Smooth muscle cell (in vitro differentiated cells): ENCODE data around the gene ANKRD24. TPM values are rescaled to one million over a fixed set of nuclear protein-coding genes. Genes with fewer than 3 reads are reported as not detected.
"Not testable (repeated sequence)": the region's sequence is repeated elsewhere in the genome, so short reads cannot be mapped to it uniquely, and the experiment has no call there.

ENCODE experiments used
- DNase-seq: peaks from one replicate; lab custom pipeline; 2025; ENCODE audit not compliant: unreplicated experiment; lab: John Stamatoyannopoulos, UW
- H2AFZ ChIP-seq: fragments of 200-600 bp; sonication (generic); 2 replicates; pipeline ENCODE4 v1.6.0; 2016; ENCODE audit warnings: antibody characterized with exemption, low read depth, mild to moderate bottlenecking
- H3F3A ChIP-seq: fragments of 200-600 bp; sonication (generic); 2 replicates; pipeline ENCODE4 v1.6.0; 2017; ENCODE audit warnings: antibody characterized with exemption, low read depth
- H3K27ac ChIP-seq: fragments of 200-600 bp; sonication (generic); 2 replicates; pipeline ENCODE4 v1.5.1; 2016; ENCODE audit warnings: low read depth, mild to moderate bottlenecking
- H3K27me3 ChIP-seq: fragments of 200-600 bp; sonication (generic); 2 replicates; pipeline ENCODE4 v1.6.1; 2016; ENCODE audit warnings: low read depth, mild to moderate bottlenecking
- H3K36me3 ChIP-seq: fragments of 200-600 bp; sonication (generic); 2 replicates; pipeline ENCODE4 v1.5.1; 2016; ENCODE audit warnings: low read depth
- H3K4me1 ChIP-seq: fragments of 200-600 bp; sonication (generic); 2 replicates; pipeline ENCODE4 v1.5.1; 2016; ENCODE audit warnings: low read depth
- H3K4me2 ChIP-seq: fragments of 200-600 bp; sonication (generic); 2 replicates; pipeline ENCODE4 v1.6.0; 2016; ENCODE audit warnings: mild to moderate bottlenecking
- H3K4me3 ChIP-seq: fragments of 200-600 bp; sonication (generic); 2 replicates; pipeline ENCODE4 v1.5.1; 2016; ENCODE audit warnings: mild to moderate bottlenecking
- H3K79me2 ChIP-seq: fragments of 200-600 bp; sonication (generic); 2 replicates; pipeline ENCODE4 v1.6.0; 2016; ENCODE audit warnings: low read depth, mild to moderate bottlenecking
- H3K9ac ChIP-seq: fragments of 200-600 bp; sonication (generic); 2 replicates; pipeline ENCODE4 v1.6.0; 2016; ENCODE audit warnings: low read depth
- H3K9me3 ChIP-seq: fragments of 200-600 bp; sonication (generic); replicated peaks from 2 replicates; pipeline ENCODE4 v1.5.1; 2016; ENCODE audit warnings: low read depth
- H4K20me1 ChIP-seq: fragments of 200-600 bp; sonication (generic); 2 replicates; pipeline ENCODE4 v1.6.0; 2016; ENCODE audit warnings: low read depth
- WGBS: methylation state at CpG from one replicate; pipeline ENCODE4 v1.1.7; 2016; ENCODE audit warnings: low lambda C conversion rate; 5-methylcytosine and 5-hydroxymethylcytosine counted together
- polyA plus RNA-seq: library from polyadenylated mRNA; unstranded; fragments of >200 nt; fragmentation: Nextera tagmentation; extraction: Ambion mirVana; gene quantifications from 2 replicates; pipeline ENCODE4 v1.2.1, GENCODE V29; 2016
- total RNA-seq: library from RNA; depleted of rRNA; stranded (reverse); fragments of >200 nt; gene quantifications from 2 replicates; pipeline ENCODE4 v1.2.3, GENCODE V29; 2014
- TF ChIP-seq, protein P1 (sequence below): fragments of 200-600 bp; sonication (generic); IDR thresholded peaks from 2 replicates; pipeline ENCODE4 v1.5.1; 2017; ENCODE audit warnings: borderline replicate concordance, mild to moderate bottlenecking, antibody characterized with exemption; ENCODE audit not compliant: insufficient read depth, poor library complexity, severe bottlenecking

ANKRD24 gene
- total and polyA plus RNA-seq, 2 experiments from 2014 or later: 1.5 TPM; not detected in 1

DNA sequence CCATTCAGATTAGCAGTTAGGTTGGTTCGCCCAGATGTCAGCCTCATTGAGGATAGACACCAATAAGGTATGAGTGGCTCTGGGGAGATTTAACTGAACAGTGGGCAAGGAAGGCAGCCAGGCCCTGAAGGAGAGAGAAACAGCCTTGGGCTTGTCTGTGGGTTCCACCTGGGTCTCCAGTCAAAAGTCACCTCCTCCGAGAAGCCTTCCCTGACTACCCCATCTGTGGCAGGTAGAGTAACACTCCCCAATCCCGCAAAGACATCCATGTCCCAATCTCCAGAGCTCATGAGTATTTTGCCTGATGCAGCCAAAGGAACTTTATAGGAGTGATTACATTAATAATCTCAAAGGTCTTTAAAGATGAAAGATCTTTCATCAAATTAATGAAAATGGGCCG lies 56.3 kb downstream of the ANKRD24 start:
- no peaks in the 10 kb centered on the region for H3K79me2 ChIP-seq
- no peak overlapping the region for H3K4me3 ChIP-seq
- WGBS: 94% methylated on average over 4 of the region's 4 CpGs

DNA sequence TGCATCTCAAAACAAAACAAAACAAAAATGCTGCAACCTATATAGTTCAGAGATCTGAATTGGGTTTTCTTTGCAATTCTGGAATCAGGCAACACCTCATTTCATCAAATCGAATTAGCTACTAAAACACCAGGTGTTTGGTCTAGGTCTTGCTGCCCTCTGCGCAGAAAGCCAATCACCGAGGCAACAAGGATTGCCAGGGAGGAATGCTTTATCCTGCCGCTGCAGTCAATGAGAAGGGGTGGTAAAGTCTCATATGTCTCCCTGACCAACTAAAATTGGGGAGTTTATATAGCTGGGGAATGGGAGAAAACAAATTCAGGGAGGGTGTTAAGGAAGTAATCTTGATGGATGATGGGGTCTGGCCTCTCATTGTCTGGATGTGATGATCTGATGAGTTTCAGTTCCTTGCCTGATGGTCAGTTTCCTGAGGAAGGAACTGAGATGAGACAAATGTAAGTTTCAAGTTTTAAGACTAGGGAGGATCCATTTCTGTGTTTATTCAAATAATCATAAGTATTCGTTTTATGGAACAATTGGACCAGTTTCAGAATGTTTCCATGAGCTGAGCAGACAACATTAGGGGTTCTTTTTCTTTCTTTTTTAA lies 59.4 kb downstream of the ANKRD24 start:
- Histone ChIP-seq H3K4me2 (no peak overlapping the region), H3K79me2 (no peaks in the 10 kb centered on the region), H3K36me3 (no peaks in the 10 kb centered on the region), H3K4me3 (no peak overlapping the region), H2AFZ (no peak overlapping the region), H4K20me1 (no peaks in the 10 kb centered on the region), H3K27ac (no peak overlapping the region), H3K27me3 (no peaks in the 10 kb centered on the region), H3F3A (no peaks in the 10 kb centered on the region), H3K9me3 (no peaks in the 10 kb centered on the region), H3K9ac (no peak overlapping the region), H3K4me1 (no peaks in the 10 kb centered on the region)
- no peak for DNase-seq
- TF ChIP-seq, protein P1, sequence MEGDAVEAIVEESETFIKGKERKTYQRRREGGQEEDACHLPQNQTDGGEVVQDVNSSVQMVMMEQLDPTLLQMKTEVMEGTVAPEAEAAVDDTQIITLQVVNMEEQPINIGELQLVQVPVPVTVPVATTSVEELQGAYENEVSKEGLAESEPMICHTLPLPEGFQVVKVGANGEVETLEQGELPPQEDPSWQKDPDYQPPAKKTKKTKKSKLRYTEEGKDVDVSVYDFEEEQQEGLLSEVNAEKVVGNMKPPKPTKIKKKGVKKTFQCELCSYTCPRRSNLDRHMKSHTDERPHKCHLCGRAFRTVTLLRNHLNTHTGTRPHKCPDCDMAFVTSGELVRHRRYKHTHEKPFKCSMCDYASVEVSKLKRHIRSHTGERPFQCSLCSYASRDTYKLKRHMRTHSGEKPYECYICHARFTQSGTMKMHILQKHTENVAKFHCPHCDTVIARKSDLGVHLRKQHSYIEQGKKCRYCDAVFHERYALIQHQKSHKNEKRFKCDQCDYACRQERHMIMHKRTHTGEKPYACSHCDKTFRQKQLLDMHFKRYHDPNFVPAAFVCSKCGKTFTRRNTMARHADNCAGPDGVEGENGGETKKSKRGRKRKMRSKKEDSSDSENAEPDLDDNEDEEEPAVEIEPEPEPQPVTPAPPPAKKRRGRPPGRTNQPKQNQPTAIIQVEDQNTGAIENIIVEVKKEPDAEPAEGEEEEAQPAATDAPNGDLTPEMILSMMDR: no peak
- WGBS: 82% methylated on average over 5 of the region's 5 CpGs

More for the DNA sequence above, 56.3 kb downstream of the ANKRD24 start:
- Histone ChIP-seq H3F3A (no peaks in the 10 kb centered on the region), H3K27ac (no peak overlapping the region), H3K9me3 (no peaks in the 10 kb centered on the region), H3K27me3 (no peaks in the 10 kb centered on the region), H3K9ac (no peak overlapping the region), H3K4me1 (no peaks in the 10 kb centered on the region), H2AFZ (no peak overlapping the region), H3K36me3 (no peaks in the 10 kb centered on the region), H3K4me2 (no peak overlapping the region), H4K20me1 (no peaks in the 10 kb centered on the region)
- TF ChIP-seq, protein P1: no peak
- DNase-seq: no peak

DNA sequence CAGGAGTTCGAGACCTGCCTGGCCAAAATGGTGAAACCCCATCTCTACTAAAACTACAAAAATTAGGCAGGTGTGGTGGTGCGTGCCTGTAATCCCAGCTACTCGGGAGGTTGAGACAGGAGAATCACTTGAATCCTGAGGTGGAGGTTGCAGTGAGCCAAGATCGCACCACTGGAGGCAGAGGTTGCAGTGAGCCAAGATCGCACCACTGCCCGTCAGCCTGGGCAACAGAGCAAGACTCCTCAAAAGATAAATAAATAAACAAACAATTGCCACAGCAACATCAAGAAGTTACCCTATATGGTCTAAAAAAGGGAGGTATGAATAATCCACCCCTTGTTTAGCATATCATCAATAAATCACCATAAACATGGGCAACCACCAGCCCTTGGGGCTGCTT lies 63.4 kb downstream of the ANKRD24 start:
- not testable (repeated sequence) for H3K27me3 ChIP-seq, H3F3A ChIP-seq, H3K79me2 ChIP-seq, H3K36me3 ChIP-seq, DNase-seq, H3K4me1 ChIP-seq, H4K20me1 ChIP-seq, H3K4me3 ChIP-seq, H3K9ac ChIP-seq, H3K9me3 ChIP-seq
- 100% methylated on average over 6 of the region's 6 CpGs for WGBS
- peak overlapping the region; percentile 88 for H2AFZ ChIP-seq
- H3K27ac ChIP-seq: peak overlapping the region; percentile 94
- peak overlapping the region; percentile 82 for H3K4me2 ChIP-seq

DNA sequence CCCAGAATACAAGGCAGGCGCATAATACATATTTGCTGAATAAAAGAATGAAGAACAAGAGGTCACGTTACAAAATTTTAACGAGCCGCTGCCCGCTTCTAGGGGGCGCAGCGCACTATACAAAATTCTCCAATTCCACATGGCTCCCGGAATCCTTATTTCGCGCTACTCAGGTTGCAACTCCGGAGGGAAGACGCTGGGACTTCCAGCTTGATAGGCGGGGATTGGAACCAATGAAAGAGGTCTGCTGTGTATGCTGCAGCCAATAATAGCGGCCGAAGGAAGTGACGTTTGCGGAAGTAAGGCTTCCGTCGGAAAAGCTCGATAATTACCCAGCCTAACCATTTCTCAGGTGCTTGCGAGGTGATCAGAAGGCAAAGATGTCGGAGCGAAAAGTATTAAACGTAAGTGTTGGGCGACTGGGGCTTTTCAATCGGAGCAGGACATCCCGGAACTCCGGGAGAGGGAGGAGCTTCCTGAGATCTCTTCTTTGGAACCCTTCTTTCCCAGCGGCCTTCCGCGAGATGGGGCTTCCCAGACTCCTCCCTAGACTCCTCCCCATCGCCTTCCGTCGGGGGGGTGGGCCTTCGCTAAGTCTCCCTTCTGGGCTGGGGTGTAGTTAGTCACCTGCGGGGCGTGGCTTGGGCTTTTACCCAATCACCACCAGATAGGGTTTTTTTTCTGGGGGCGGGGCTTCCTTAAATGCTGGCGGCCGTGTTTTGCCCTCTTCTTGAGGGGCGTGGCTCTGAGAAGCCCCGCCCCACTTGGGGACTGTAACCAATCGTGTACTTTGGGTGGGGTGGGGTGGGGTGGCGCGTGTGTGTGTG lies 64.5 kb downstream of the ANKRD24 start, which contains the start of gene YJU2:
YJU2 (plus strand) TSS at position 314 of the 827 bp plus-strand sequence; CDS start at position 381, 67 bp downstream.
- Histone ChIP-seq H3K4me1 (no peaks in the 10 kb centered on the region), H3K36me3 (no peaks in the 10 kb centered on the region), H3K27me3 (no peaks in the 10 kb centered on the region), H3F3A (no peaks in the 10 kb centered on the region), H3K9me3 (no peaks in the 10 kb centered on the region), H4K20me1 (no peaks in the 10 kb centered on the region), H3K79me2 (no peaks in the 10 kb centered on the region), H3K4me3 (peak within 1 kb of the TSS; percentile 66), H3K4me2 (peak within 1 kb of the TSS; percentile 82), H3K27ac (peak within 1 kb of the TSS; percentile 94), H3K9ac (peak within 1 kb of the TSS; percentile 93), H2AFZ (peak within 1 kb of the TSS; percentile 88)
- TF ChIP-seq, protein P1: peak; percentile 53
- WGBS: 1% methylated on average over 40 of the region's 45 CpGs
- DNase-seq: peak; percentile 92
